Fibroblast of skin of right biceps (primary cell): ENCODE measurements around the gene PA2G4.

Source experiments
- DNase-seq: peaks from one replicate; pipeline ENCODE4 v3.0.0-alpha.2; 2013

PA2G4 gene

DNA sequence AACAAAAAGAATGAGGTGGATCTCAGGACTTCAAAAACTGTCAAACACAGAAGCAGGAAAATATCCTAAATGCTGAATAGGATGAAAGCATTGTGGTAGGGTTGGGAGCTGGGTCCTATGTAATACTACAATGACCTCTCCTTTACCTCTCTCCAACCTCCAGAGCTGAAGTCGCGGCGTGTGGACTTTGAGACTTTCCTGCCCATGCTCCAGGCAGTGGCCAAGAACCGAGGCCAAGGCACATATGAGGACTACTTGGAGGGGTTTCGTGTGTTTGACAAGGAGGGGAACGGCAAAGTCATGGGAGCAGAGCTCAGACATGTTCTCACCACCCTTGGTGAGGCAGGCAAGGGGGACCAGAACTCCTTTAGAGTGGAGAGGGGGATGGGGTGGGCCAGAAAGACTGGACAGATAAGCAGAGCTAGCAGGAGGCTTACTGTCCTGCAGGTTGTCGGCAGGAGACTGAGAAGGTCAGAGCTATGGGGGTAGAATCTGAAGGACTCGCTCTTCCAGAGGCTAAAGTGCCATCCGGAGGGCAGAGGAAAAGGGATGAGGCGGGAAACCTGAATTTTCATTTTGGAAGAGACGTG, 51.0 kb downstream of the PA2G4 start:
- DNase-seq, result no peak

DNA sequence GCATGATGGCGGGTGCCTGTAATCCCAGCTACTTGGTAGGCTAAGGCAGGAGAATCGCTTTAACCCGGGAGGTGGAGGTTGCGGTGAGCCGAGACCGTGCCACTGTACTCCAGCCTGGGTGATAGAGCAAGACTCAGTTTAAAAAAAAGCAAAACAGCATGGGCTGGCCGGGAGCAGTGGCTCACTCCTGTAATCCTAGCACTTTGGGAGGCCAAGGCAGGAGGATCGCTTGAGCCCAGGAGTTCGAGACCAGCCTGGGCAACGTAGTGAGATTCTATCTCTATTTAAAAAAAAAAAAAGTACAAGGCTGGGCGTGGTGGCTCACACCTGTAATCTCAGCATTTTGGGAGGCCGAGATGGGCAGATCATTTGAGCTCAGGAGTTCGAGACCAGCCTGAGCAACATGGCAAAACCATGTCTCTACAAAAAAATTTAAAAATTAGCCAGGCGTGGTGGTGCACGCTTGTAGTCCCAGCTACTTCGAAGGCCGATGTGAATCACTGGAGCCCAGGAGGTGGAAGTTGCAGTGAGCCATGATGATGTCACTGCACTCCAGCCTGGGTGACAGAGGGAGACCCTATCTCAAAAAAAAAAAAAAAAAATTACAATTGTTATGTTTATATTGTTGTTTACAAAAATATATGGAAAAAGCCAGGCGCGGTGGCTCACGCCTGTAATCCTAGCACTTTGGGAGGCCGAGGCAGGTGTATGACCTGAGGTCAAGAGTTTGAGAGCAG, 52.3 kb downstream of the PA2G4 start:
- DNase-seq, result peak; percentile 52

DNA sequence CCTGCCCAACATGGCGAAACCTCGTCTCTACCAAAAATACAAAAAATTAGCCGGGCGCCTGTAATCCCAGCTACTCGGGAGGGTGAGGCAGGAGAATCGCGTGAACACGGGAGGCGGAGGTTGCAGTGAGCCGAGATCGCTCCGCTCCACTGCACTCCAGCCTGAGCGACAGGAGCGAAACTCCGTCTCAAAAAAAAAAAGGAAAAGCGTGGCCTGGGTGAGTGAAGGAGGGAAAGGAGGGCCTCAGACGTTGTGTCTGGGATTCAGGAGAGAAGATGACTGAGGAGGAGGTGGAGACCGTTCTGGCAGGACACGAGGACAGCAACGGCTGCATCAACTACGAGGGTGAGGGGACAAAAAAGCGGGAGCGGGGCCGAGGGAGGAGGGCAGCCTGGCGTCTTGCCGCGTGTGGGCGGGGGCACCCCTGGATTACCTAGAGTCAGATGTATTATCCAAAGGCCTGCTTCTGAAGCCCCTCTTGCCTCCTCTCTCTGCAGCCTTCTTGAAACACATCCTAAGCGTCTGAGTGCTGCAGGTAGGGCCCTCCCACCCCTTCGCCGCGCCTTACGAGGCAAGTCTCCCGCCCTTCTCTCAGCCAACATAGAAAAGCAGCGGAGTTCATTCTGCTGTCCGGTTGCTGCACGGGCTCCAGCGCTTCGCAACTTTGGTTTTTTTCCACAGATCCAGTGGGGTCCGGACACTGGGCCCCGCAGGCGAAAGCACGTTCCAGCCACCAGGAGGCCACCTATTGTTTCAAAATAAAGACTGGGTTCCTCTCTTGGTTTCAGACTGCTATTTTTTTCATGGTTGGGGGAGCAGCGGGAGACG, 53.1 kb downstream of the PA2G4 start:
- peak; percentile 91 for DNase-seq

DNA sequence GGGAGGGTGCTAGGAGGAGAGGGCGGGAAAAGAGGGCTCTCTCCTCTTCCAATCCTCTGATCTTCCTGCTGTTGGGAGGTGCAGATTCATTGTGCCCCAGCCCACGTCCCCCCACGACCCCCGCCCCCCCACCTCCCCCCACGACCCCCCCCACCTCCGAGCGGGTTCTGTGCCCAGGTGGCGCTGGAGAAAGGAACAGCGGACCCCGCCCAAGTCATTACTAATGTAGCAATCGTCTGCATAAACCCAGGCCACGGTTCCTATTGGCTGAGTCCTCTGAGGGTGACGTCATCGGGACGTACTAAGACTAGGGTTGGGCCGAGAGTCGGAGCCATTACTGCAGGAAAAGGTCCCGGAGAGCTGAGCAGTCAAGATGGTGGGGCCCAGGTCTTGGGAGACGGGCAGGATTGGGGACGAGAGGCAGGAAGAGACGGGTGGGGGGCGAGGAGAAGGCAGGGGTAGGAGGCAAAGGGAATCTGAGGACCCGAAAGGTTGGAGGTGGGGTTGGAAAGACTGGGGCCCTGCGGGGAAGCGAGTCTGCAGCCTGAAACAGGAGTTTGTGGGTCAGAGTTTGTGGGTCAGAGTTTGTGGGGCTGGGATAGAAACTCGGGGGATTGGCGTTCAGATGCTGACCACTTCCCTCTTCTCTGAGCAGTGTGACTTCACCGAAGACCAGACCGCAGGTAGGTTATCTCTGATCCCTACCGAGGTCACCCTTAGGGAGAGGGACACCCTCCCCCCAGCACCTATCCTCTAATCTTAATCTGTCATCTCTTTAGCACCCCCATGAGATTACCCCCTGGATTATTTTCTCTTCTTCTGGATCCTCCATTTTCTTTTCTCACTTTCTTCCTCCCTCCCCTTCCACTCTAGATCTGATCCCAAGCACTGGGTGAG, 53.9 kb downstream of the PA2G4 start, which contains the start of gene MYL6:
Gene MYL6 (plus strand): TSS at position 331 of the 897 bp plus-strand sequence. CDS start 43 bp downstream, at position 374.
- peak; percentile 99 for DNase-seq

DNA sequence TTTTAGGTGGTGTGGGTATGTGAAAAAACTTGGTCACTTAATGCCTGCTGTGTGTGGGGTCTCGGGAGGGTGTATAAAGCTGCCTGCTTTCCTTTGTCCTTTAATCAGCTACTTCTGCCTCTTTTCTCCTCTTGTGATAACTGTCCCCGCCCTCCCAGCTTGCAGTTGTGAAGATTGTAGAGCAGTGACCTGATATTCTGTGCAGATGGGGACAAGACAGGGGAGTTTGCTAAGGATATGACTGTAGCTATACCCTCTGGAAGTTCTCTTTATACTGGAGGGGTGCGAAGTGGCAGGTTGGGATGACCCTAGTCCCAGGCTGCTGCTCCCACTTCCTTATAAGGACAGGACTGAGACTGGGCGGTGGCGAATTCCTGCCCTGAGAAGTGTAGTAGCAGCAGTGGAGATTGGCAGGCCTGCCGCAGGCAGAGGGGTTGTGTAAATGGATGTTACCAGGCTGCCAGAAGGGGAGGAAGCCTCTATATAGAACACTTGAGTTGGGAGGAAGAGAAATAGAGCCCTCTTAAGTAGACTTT, 54.6 kb downstream of the PA2G4 start:
- peak; percentile 75 for DNase-seq

DNA sequence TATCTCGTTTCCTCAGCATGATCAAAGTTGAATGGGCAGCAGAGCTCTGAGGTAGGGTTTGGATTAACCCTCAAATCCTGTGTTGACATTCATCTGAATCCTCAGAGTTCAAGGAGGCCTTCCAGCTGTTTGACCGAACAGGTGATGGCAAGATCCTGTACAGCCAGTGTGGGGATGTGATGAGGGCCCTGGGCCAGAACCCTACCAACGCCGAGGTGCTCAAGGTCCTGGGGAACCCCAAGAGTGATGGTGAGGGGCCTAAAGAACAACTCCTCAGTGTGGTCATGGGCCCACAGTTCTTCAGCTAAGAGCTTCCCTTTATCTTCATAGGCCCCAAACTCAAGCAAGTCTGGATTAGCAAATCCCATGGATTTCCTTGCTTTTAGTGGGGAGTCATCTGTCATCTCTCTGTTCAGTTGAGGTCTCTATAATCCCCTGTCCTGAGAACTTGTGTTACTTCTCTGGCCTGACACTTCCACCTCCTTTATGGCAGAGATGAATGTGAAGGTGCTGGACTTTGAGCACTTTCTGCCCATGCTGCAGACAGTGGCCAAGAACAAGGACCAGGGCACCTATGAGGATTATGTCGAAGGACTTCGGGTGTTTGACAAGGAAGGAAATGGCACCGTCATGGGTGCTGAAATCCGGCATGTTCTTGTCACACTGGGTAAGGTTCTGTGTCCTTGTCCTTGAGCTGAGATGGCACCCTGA, 55.3 kb downstream of the PA2G4 start:
- DNase-seq, result no peak

DNA sequence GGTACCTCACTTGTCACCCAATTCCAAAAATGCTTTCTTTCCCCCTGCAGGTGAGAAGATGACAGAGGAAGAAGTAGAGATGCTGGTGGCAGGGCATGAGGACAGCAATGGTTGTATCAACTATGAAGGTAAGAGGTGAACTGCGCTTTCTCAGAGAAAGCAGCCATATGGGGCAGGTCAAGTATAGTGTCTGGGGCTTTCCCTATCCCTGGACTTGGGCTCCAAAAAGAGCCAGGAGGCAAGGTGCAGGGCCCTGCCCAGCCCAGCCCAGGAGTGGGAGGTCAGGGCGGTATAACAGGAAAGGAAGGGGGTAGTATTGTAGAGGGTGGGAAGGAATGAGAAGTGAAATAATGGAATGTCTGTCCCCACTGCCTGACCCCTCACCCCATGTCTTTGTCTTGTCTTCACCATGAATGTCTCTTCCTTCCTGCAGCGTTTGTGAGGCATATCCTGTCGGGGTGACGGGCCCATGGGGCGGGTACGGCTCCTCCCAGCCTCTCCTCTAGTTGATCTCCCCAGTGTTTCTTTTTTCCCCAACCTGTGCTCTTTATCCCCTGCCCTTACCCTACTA, 55.9 kb downstream of the PA2G4 start:
- peak; percentile 49 for DNase-seq

DNA sequence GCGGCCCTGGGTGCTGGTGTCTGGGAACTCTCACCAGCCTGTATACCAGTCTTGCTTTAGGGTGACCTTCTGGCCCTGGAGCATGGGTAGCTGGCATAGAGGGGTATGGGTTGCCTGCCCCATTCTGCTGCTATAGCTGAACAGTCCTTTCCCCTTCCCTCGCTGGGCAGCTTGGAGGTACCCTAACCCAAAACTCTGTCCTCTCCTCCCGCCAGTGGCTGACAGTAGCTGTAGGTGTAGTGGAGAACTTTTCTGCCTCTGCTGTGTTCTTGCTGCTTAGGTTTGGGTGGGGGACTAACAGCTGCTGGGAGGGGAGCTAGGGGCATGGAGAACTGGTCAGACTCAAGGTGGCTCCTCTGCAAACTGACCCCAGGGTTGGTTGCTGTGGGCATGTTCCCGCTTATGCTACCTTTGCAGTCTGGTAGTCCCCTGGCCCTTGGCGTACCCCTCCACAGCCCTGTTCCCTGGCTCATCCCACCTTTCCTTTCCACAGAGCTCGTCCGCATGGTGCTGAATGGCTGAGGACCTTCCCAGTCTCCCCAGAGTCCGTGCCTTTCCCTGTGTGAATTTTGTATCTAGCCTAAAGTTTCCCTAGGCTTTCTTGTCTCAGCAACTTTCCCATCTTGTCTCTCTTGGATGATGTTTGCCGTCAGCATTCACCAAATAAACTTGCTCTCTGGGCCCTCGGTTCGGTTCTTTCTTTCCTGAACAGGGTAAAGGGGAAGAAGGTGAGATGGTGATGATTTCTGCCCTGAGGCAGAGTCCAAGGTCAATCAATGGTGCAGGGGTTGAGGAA, 56.7 kb downstream of the PA2G4 start:
- DNase-seq, result no peak

DNA sequence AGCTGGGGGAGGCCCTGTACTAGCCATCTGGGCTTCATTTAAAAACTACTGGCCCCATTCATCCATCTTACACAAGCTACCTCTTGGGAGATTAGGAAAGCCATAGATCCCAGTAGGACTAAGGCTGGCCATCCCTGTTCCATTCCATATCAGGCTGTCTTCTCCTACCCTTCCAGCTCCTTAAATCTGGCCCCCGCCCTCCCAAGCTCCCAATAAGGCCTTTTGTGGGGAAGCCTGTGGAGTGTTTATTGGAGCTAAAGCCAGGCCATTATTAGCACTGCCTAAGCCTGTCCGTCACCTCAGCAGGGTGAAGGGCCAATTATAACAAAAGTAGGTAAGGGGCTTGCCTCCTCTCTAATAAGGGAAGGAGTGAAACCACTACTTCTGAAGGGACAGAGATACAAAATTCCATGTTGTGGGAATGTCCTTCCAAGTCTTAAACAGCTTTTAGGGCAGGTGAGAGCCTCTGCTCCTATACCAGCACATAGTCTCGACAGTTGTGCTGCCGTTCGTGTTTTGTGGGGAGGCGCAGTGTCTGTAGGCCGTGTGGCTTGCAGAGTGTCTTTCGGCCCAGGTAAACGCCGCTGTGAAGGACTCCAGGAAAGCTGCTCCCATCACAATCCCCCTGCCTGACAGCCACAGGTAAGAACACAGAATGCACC, 57.5 kb downstream of the PA2G4 start:
- no peak for DNase-seq

DNA sequence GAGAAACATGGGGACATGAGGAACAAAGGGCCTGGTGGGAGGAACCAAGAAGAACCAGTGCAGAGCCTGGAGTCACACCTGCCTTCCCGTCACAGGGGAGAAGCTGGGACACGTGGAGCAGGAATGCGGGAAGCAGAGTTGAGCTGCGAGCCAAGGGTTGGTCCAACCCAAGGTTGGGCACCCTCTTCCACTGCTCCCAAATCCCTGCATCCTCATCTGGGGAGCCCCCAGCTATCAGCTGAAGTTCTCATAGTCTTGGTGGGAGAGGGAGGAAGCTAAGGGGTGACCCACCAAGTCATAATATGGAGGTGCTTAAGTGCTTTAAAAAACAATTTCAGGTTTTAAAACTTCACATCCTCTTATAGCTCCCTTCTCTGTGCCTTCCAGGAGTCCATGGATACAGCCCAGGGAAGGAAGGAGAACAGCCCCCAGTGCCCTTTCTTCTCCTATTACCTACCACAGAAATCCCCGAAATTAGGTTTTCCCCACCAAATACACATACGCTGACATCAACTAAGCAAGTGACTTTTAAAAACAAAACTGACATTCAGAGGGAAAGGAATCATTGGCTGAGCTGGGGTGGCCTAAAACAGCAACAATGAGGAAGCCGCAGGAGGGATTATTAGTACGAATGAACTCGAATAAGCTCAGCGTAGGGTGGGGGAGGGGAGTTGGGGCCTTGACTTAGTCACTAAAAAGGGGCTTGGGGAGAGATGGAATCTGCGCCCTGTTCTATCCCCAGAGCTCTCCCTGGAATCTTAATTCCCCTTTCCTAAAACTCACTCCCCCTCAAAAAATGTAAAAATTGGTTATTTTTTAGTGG, 58.3 kb downstream of the PA2G4 start:
- no peak for DNase-seq
